GM18861 (cell line): ENCODE measurements around the gene AKAP7.
A peak's percentile ranks its signal among the peaks of the same experiment; 100 is the strongest.
"Not testable (repeated sequence)": the region's sequence is repeated elsewhere in the genome, so short reads cannot be mapped to it uniquely, and the experiment has no call there.

Experiments used
- ATAC-seq: cut with Tn5 transposase; IDR thresholded peaks from one replicate; pipeline ENCODE4 v1.9.1; 2021; ENCODE audit not compliant: unreplicated experiment

AKAP7 gene

GRCh38 chr6:131135244-131136020 lies at the start of gene AKAP7:
AKAP7 (plus strand) TSS chr6:131135467; CDS start chr6:131135764, 297 bp downstream.
- peak; percentile 61 for ATAC-seq

GRCh38 chr6:131090339-131090738 lies 44.9 kb upstream of the AKAP7 start:
- not testable (repeated sequence) for ATAC-seq

GRCh38 chr6:131091944-131092343 lies 43.3 kb upstream of the AKAP7 start:
- ATAC-seq, result not testable (repeated sequence)

- no peak for ATAC-seq
Measured at GRCh38 chr6:131093334-131093733, 41.9 kb upstream of the AKAP7 start.

GRCh38 chr6:131096786-131097185 lies 38.5 kb upstream of the AKAP7 start:
- ATAC-seq, result no peak

GRCh38 chr6:131101911-131102680 lies 33.2 kb upstream of the AKAP7 start:
- ATAC-seq, result no peak

GRCh38 chr6:131103296-131103695 lies 32.0 kb upstream of the AKAP7 start:
- ATAC-seq, result no peak

- ATAC-seq, result no peak
Measured at GRCh38 chr6:131103901-131104300, 31.4 kb upstream of the AKAP7 start.

GRCh38 chr6:131107151-131107550 lies 28.1 kb upstream of the AKAP7 start:
- no peak for ATAC-seq

- no peak for ATAC-seq
Measured at GRCh38 chr6:131112249-131112648, 23.0 kb upstream of the AKAP7 start.

- no peak for ATAC-seq
Measured at GRCh38 chr6:131115651-131116050, 19.6 kb upstream of the AKAP7 start.

GRCh38 chr6:131116321-131116720 lies 18.9 kb upstream of the AKAP7 start:
- ATAC-seq, result no peak

- peak; percentile 45 for ATAC-seq
Measured at GRCh38 chr6:131116755-131117360, 18.4 kb upstream of the AKAP7 start.

- ATAC-seq, result no peak
Measured at GRCh38 chr6:131117878-131118277, 17.4 kb upstream of the AKAP7 start.

- ATAC-seq, result no peak
Measured at GRCh38 chr6:131122007-131122406, 13.3 kb upstream of the AKAP7 start.

GRCh38 chr6:131122516-131122915 lies 12.8 kb upstream of the AKAP7 start:
- ATAC-seq, result no peak

GRCh38 chr6:131124336-131125071 lies 10.8 kb upstream of the AKAP7 start:
- no peak for ATAC-seq

GRCh38 chr6:131125431-131125830 lies 9.8 kb upstream of the AKAP7 start:
- no peak for ATAC-seq

GRCh38 chr6:131129689-131130553 lies 5.3 kb upstream of the AKAP7 start:
- ATAC-seq, result no peak

GRCh38 chr6:131130554-131130940 lies 4.7 kb upstream of the AKAP7 start:
- no peak for ATAC-seq
